SK-N-SH (cell line): ENCODE data around the gene TRA2B. TPM values are rescaled to one million over a fixed set of nuclear protein-coding genes. Genes with fewer than 3 reads are reported as not detected.

Experiments used
- CTCF ChIA-PET: fragments of 300-600, 350-600 bp; formaldehyde crosslinking; extraction: SDS; loops from one replicate; lab custom pipeline; 2021; lab: Yijun Ruan, JAX
- POLR2A ChIA-PET: fragments of 350-600 bp; sonication (Branson Sonifier 250); formaldehyde crosslinking; extraction: SDS; loops from one replicate; lab custom pipeline; 2020; ENCODE audit warnings: antibody characterized with exemption, inconsistent platforms; lab: Yijun Ruan, JAX
- DNase-seq: peaks from one replicate; pipeline ENCODE4 v3.0.0; 2012
- H2AFZ ChIP-seq: fragments of 200-600 bp; sonication (generic); 2 replicates; pipeline ENCODE4 v1.8.1; 2016; ENCODE audit warnings: antibody characterized with exemption, mild to moderate bottlenecking, low read depth
- H3F3A ChIP-seq: fragments of 200-600 bp; sonication (generic); replicated peaks from 2 replicates; pipeline ENCODE3; 2016; ENCODE audit warnings: antibody characterized with exemption, mild to moderate bottlenecking; ENCODE audit not compliant: insufficient read depth
- H3K27ac ChIP-seq, 2 experiments: fragments of 200-500 bp in 1 of 2; fragments of 200-600 bp in 1 of 2; sonication (Bioruptor generic) in 1 of 2; sonication (generic), shearing (Covaris generic) in 1 of 2; 2 replicates each; pipeline versions ENCODE4 v1.5.1 to v1.6.1; 2014 to 2016; ENCODE audit warnings: low read depth in 2 of 2, inconsistent platforms in 1 of 2, low read length in 1 of 2, mild to moderate bottlenecking in 1 of 2, mixed read lengths in 1 of 2
- H3K27me3 ChIP-seq: fragments of 200-600 bp; sonication (generic), shearing (Covaris generic); 2 replicates; pipeline ENCODE4 v1.6.1; 2016; ENCODE audit warnings: mixed run types; ENCODE audit not compliant: insufficient read depth
- H3K36me3 ChIP-seq, 2 experiments: fragments of 200-500 bp in 1 of 2; fragments of 200-600 bp in 1 of 2; sonication (Bioruptor generic) in 1 of 2; sonication (generic) in 1 of 2; replicated peaks in 1 of 2; 2 replicates each; pipeline versions ENCODE3 to v1.5.1; 2014 to 2016; ENCODE audit warnings: low read length in 1 of 2, mild to moderate bottlenecking in 1 of 2; ENCODE audit not compliant: insufficient read depth in 2 of 2, control insufficient read depth in 1 of 2
- H3K4me1 ChIP-seq, 2 experiments: fragments of 200-500 bp in 1 of 2; fragments of 200-600 bp in 1 of 2; sonication (Bioruptor generic) in 1 of 2; sonication (generic), shearing (Covaris generic) in 1 of 2; 2 replicates each; pipeline versions ENCODE4 v1.5.1 to v1.6.1; 2014 to 2016; ENCODE audit warnings: low read depth in 1 of 2, low read length in 1 of 2, mixed run types in 1 of 2; ENCODE audit not compliant: insufficient read depth in 2 of 2, control insufficient read depth in 1 of 2
- H3K4me2 ChIP-seq: fragments of 200-600 bp; sonication (generic), shearing (Covaris generic); 2 replicates; pipeline ENCODE4 v1.6.1; 2017; ENCODE audit warnings: mixed run types
- H3K4me3 ChIP-seq, 2 experiments: fragments of 200-500 bp in 1 of 2; fragments of 200-600 bp in 1 of 2; sonication (Bioruptor generic) in 1 of 2; sonication (generic), shearing (Covaris generic) in 1 of 2; 2 replicates each; pipeline versions ENCODE4 v1.5.1 to v1.8.1; 2014 to 2016; ENCODE audit warnings: low read depth in 2 of 2, inconsistent platforms in 1 of 2, low read length in 1 of 2, mild to moderate bottlenecking in 1 of 2, mixed read lengths in 1 of 2, moderate library complexity in 1 of 2
- H3K79me2 ChIP-seq: fragments of 200-600 bp; sonication (generic); 2 replicates; pipeline ENCODE4 v1.8.1; 2017; ENCODE audit warnings: mild to moderate bottlenecking; ENCODE audit not compliant: insufficient read depth
- H3K9ac ChIP-seq: fragments of 200-600 bp; sonication (generic); 2 replicates; pipeline ENCODE4 v1.6.1; 2017; ENCODE audit warnings: mixed run types
- H3K9me2 ChIP-seq: fragments of 200-600 bp; sonication (generic); 2 replicates; pipeline ENCODE4 v1.6.1; 2017; ENCODE audit warnings: mixed run types
- H3K9me3 ChIP-seq: fragments of 200-600 bp; sonication (generic); 2 replicates; pipeline ENCODE4 v1.6.1; 2017; ENCODE audit warnings: mixed run types, mild to moderate bottlenecking, moderate library complexity
- H4K20me1 ChIP-seq: fragments of 200-600 bp; sonication (generic); 2 replicates; pipeline ENCODE4 v1.6.1; 2017; ENCODE audit warnings: mild to moderate bottlenecking, mixed run types; ENCODE audit not compliant: insufficient read depth
- CTCF ChIP-seq: fragments of 200-600 bp; sonication (generic); IDR thresholded peaks from 2 replicates; pipeline ENCODE4 v1.6.1; 2017; ENCODE audit warnings: antibody characterized with exemption, mild to moderate bottlenecking, moderate library complexity
- EZH2phosphoT487 ChIP-seq: fragments of 200-600 bp; sonication (generic); IDR thresholded peaks from 2 replicates; pipeline ENCODE4 v1.6.1; 2017; ENCODE audit warnings: low read depth, mixed run types, mild to moderate bottlenecking, antibody characterized with exemption, moderate library complexity, borderline replicate concordance
- GATA2 ChIP-seq: sonication (generic); formaldehyde crosslinking; IDR thresholded peaks from 2 replicates; pipeline ENCODE4 v1.5.0; 2020; ENCODE audit warnings: mild to moderate bottlenecking, missing genetic modification reagents
- MEF2A ChIP-seq: IDR thresholded peaks from 2 replicates; pipeline ENCODE4 v1.4.0; 2012; ENCODE audit warnings: low read depth, borderline replicate concordance
- MXI1 ChIP-seq: IDR thresholded peaks from 2 replicates; pipeline ENCODE4 v1.6.1; 2012; ENCODE audit warnings: mild to moderate bottlenecking, low read depth, low read length, improper control_type of control experiment
- NFIC ChIP-seq: IDR thresholded peaks from 2 replicates; pipeline ENCODE4 v1.4.0; 2012; ENCODE audit warnings: borderline replicate concordance
- PBX3 ChIP-seq: IDR thresholded peaks from 2 replicates; pipeline ENCODE4; 2012
- POLR2AphosphoS5 ChIP-seq: IDR thresholded peaks from 2 replicates; pipeline ENCODE4 v1.6.1; 2012; ENCODE audit warnings: low read depth, low read length
- RAD21 ChIP-seq: IDR thresholded peaks from 2 replicates; pipeline ENCODE4 v1.6.1; 2012; ENCODE audit warnings: mild to moderate bottlenecking, low read length
- SIN3A ChIP-seq: IDR thresholded peaks from 2 replicates; pipeline ENCODE4 v1.6.1; 2012; ENCODE audit warnings: low read depth, mild to moderate bottlenecking, low read length, moderate library complexity, borderline replicate concordance
- TCF12 ChIP-seq: IDR thresholded peaks from 2 replicates; pipeline ENCODE4 v1.4.0; 2012
- TEAD4 ChIP-seq: IDR thresholded peaks from 2 replicates; pipeline ENCODE4 v1.4.0; 2012; ENCODE audit warnings: mild to moderate bottlenecking, borderline replicate concordance; ENCODE audit not compliant: insufficient read depth
- WGBS: methylation state at CpG from one replicate; pipeline ENCODE4 v1.1.6; 2017; ENCODE audit warnings: low lambda C conversion rate; 5-methylcytosine and 5-hydroxymethylcytosine counted together
- polyA plus RNA-seq, 3 experiments: library from polyadenylated mRNA; depleted of rRNA; stranded (reverse); fragments of >200 nt; gene quantifications; 2 replicates each; pipeline ENCODE4 v1.2.3, GENCODE V29; 2012
- TF ChIP-seq, protein P1 (sequence below): fragments of 150-350 bp; IDR thresholded peaks from 2 replicates; pipeline ENCODE4 v1.6.1; 2016; ENCODE audit warnings: mild to moderate bottlenecking, low read depth, low read length
- TF ChIP-seq, protein P2 (sequence below): IDR thresholded peaks from 2 replicates; pipeline ENCODE4 v1.4.0; 2012; ENCODE audit warnings: low read depth, borderline replicate concordance

TRA2B gene
- polyA plus RNA-seq, 1 of the 3 experiments (the other 2 are of a cell fraction), result 212 TPM

DNA sequence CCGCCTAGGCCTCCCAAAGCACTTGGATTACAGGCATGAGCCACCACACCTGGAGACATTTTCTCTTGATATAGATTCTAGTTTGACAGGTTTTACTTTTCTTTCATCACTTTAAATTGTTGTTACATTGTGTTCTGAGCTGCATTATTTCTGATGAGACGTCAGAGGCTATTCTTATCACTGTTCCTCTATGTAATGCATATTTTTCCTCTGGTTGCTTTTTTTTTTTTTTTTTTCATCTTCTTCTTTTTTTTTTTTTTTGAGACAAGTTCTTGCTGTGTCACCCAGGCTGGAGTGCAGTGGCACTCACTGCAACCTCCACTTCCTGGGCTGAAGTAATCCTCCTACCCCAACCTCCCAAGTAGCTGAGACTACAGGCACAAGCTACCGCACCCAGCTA is 41.2 kb downstream of the TRA2B start (continued):
- TF ChIP-seq, protein P1, sequence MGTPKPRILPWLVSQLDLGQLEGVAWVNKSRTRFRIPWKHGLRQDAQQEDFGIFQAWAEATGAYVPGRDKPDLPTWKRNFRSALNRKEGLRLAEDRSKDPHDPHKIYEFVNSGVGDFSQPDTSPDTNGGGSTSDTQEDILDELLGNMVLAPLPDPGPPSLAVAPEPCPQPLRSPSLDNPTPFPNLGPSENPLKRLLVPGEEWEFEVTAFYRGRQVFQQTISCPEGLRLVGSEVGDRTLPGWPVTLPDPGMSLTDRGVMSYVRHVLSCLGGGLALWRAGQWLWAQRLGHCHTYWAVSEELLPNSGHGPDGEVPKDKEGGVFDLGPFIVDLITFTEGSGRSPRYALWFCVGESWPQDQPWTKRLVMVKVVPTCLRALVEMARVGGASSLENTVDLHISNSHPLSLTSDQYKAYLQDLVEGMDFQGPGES, result no peak
- no peak for TF ChIP-seq SIN3A
- no peak for TF ChIP-seq MXI1
- no peak for TF ChIP-seq TEAD4
- no peak for TF ChIP-seq POLR2AphosphoS5

DNA sequence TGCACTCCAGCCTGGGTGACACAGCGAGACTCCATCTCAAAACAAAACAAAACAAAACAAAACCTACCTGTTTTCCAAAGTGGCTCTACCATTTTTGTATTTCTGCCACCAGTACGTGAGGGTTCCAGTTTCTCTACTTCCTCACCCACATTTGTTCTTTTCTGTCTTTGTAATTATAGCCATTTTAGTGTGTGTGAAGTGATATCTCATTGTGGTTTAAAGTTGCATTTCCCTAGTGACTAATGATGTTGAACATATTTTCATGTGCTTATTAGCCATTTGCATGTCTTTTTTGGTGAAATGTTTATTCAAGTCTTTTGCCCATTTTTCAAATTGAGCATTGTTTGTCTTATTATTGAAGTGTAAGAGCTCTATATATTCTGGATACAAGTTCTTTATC is 50.7 kb downstream of the TRA2B start:
- Histone ChIP-seq H3K4me3 (no peak overlapping the region), H3K9me2 (no peaks in the 10 kb centered on the region), H3K9me3 (no peaks in the 10 kb centered on the region), H2AFZ (no peak overlapping the region), H3K9ac (no peak overlapping the region), H3K79me2 (no peaks in the 10 kb centered on the region), H3F3A (peaks cover 3% of the 10 kb centered on the region), H3K27me3 (no peaks in the 10 kb centered on the region), H3K4me2 (no peak overlapping the region), H3K27ac (no peak overlapping the region), H3K36me3 (no peaks in the 10 kb centered on the region), H4K20me1 (no peaks in the 10 kb centered on the region), H3K4me1 (no peaks in the 10 kb centered on the region)
- POLR2A ChIA-PET, result no interaction called here
- TF ChIP-seq, protein P2, sequence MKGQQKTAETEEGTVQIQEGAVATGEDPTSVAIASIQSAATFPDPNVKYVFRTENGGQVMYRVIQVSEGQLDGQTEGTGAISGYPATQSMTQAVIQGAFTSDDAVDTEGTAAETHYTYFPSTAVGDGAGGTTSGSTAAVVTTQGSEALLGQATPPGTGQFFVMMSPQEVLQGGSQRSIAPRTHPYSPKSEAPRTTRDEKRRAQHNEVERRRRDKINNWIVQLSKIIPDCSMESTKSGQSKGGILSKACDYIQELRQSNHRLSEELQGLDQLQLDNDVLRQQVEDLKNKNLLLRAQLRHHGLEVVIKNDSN, result no peak
- no peak for TF ChIP-seq NFIC
- TF ChIP-seq PBX3, result no peak
- TF ChIP-seq RAD21, result no peak
- no peak for TF ChIP-seq SIN3A
- no peak for TF ChIP-seq EZH2phosphoT487
- no peak for TF ChIP-seq CTCF
- TF ChIP-seq GATA2, result no peak
- no peak for TF ChIP-seq MEF2A
- TF ChIP-seq TCF12, result no peak
- DNase-seq, result no peak
- 71% methylated on average over 2 of the region's 2 CpGs for WGBS
- CTCF ChIA-PET, result no interaction called here
